ENCODE measurements around the gene SOWAHD.
"Not testable (repeated sequence)": the region's sequence is repeated elsewhere in the genome, so short reads cannot be mapped to it uniquely, and the experiment has no call there.

SOWAHD gene

DNA sequence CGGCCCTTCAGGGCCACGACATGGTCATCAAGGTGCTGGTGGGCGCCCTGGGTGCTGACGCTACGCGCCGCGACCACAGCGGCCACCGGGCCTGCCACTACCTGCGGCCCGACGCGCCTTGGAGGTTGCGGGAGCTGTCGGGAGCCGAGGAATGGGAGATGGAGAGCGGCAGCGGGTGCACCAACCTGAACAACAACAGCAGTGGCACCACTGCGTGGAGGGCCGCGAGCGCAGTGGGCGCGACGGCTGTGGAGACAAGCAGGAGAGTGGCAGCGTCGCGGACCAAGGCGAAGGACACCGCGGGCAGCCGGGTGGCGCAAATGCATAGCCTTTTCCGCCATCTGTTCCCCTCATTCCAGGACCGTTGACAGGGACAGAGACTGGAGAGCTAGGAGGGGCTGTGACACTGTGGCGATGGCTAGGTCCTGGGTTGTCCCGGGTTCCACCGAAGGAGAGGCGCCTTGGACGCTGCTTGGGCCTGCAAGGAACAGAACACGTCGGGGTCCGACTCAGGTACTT is 919 bp downstream of the SOWAHD start:
- no peak for FAIRE-seq

DNA sequence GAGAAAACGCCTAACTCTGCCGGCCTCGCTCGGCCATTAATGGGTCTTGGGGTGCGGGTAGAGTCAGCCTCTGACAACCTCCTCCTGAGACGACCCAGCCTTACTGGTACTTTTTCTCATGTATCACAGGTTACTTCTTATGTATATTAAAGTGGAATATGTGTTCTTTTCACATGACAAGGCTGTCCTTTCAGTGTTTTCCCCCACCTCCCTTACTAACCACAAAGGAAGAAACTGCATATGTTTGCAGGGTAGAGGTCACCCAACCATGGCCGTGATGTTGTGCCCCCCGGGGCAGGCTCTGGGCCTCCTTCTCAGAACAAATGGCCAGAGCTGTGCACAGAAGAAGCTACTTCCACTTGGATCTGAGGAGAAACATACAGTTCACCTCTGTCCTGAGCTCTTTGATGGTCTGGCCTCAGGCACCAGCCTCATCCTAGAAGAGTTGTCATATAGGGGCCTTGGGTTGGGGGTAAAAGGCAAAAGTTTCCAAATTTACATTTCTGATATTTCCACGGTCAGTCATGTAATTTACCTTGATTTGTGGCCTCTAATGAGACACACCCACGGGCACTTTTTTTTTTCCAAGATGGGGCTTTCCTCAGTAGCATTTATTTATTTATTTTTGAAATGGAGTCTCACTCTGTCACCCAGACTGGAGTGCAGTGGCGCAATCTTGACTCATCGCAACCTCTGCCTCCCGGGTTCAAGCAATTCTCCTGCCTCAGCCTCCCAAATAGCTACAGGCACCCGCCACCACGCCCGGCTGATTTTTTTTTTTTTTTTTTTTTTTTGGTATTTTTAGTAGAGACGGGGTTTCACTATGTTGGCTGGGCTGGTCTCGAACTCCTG is 1.9 kb downstream of the SOWAHD start:
- FAIRE-seq = no peak

- no peak for FAIRE-seq
Measured at GRCh38 chrX:119762718-119763117, 4.3 kb downstream of the SOWAHD start.

- no peak for FAIRE-seq
Measured at GRCh38 chrX:119763181-119763580, 4.8 kb downstream of the SOWAHD start.

GRCh38 chrX:119763836-119764387 is 5.5 kb downstream of the SOWAHD start:
- FAIRE-seq = no peak

GRCh38 chrX:119768436-119768835 is 10.0 kb downstream of the SOWAHD start:
- not testable (repeated sequence) for FAIRE-seq

- not testable (repeated sequence) for FAIRE-seq
Measured at GRCh38 chrX:119769388-119769787, 11.0 kb downstream of the SOWAHD start.

DNA sequence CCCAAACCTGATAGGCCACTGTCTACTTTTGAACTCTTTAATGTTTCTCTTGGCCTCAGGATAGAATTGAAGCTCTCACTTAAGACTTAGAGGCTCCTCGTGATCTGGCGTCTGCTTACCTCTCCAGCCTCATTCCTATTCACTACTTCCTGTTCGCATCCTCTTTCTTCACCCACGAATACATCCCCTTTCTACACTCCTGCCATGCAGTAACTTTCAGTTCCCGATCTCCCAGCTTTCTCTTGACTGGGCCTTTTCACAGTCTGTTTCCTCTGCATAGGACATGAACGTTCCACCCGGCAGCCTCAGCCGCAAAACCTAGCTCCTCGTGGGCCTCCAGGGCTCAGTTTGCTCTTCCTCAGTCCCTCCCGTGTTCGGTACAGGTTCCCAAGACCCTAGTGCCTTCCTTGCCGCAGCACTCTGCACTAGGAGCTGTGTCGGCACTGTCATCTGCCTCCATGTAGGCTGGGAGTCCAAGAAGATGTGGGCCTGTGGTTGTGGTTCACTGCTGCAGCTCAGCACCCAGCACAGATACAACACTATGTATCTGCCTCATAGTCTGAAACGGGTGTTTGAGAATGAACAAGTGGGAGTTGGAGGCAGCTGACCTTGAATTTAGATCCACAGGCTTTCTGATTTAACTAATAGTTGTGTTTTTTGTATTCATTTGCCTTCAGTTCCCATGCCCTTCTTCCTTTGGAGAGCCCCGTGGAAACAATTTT is 17.3 kb downstream of the SOWAHD start:
- no peak for FAIRE-seq

DNA sequence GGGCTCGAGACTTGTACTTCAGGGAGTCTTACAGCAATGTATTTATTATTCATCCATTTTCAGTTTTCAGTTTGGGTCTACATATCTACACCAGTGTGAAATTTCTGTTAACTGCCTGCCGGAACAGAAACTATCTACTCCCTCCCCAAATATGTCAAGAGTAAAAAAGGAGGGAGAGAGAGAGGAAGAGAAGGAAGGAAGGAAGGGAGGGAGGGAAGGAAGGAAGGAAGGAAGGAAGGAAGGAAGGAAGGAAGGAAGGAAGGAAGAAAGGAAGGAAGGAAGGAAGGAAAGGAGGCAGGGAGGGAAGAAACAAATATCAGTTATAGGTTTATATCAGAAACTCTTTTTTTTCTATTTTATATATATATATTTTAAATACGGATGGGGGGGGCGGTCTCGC is 20.4 kb downstream of the SOWAHD start:
- FAIRE-seq = no peak

DNA sequence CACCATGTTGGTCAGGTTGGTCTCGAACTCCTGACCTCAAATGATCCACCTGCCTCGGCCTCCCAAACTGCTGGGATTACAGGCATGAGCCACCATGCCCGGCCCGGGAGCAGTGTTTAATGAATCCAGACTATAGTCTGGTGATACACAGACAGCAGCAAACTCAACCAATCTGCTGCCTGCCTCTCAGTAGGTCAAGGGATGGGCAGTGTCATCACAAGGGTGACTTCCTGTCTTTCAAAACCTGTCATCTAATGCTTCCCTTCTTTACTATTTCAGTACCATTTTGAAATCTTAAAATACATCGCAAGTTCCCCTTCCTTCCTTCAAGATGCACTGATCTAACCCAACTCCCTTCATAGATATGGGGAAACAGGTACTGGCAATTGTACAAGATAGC is 24.6 kb downstream of the SOWAHD start:
- FAIRE-seq = no peak

DNA sequence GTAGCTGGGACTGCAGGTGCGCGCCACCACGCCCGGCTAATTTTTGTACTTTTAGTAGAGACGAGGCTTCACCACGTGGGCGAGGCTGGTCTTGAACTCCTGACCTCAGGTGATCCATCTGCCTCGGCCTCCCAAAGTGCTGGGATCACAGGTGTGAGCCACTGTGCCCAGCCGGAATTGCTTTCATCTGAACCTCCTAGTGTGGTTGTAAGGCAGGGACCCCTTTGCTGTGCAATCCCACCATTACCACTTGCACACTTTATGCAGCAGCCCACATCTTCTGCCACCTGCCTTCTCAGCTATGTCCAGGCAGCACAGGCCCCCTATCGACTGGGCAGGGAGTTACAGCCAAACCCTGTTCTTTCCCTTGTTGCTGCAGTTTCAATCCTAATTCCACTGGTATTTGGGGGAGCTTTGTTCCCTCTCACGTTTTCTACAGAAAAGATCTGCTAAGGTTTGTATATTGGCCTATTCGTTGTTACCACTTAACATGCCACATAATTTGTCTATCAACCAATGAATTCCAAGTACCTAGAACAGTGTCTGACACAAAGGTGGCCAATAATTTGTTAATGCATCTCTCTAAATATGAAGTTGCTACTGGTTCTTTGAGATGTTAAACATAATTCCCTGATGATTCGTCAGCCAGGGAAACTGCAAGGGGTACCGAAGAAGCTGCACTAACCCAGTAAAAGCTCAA is 26.5 kb downstream of the SOWAHD start:
- FAIRE-seq = no peak

DNA sequence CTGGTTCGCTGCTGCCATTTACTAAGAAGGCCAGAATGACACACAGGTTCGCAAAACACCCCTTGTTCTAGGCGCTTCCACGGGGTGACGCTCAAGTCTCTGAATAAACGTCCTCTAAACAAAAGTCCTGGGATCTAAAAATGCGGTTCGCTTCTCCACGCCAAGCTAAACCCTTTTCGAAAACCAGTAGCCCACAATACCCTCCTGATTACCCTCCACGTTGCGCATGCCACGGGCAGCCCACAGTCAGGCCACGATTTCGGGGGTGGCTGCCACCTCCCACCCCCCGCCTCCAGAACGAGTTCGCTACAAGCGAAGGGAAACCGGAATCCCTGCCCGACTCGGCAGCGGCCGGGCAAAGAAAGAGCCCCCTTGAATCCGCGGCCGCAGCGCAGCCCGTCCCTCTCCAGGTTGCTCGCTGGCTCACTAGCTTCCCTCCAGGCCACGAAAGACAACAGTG is 32.6 kb downstream of the SOWAHD start:
- FAIRE-seq = no peak

DNA sequence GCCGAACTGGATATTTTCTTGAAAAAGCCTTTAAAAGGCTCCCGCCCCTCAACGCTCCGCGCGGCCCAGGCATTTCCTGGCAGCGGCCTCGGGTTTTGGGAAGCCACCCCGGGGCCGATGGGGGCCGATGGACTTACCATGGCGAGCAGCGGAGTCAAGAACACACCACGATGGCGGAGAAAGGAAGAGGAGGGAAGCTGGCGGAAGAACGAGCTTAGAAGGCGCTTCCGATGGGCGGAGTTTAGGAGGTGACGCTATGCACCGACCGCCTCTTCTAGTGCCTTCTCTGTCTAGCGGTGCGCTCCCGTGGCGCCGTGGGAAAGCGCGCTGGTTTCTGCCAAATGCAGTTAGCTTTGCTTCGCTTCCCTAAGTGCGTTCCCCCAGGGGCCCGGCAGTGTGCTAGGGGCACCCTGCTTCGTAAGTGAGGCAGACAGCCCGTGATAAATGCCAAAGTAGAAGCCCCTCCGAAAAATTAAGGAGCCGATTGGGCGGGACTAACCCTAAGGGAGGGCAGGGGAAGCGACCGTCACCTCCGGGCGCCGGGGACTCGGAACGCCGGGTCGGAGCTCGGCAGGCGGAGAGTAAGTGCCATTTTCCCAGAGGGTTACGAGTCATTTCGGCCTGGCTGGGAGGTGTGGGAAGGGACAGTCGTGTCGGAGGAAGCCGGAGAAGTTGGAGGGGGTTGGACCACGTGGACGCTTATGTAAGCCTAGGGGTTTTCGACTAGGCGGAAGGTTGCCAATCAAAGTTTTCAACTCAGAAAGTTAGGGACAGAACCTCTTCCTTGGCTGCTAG is 33.2 kb downstream of the SOWAHD start, which contains the start of gene RPL39:
TSS of gene RPL39 (minus strand) at position 194 of the 795 bp plus-strand sequence. CDS start at position 140, 54 bp downstream.
- no peak for FAIRE-seq

- FAIRE-seq = no peak
Measured at GRCh38 chrX:119801253-119802221, 43.1 kb downstream of the SOWAHD start.

DNA sequence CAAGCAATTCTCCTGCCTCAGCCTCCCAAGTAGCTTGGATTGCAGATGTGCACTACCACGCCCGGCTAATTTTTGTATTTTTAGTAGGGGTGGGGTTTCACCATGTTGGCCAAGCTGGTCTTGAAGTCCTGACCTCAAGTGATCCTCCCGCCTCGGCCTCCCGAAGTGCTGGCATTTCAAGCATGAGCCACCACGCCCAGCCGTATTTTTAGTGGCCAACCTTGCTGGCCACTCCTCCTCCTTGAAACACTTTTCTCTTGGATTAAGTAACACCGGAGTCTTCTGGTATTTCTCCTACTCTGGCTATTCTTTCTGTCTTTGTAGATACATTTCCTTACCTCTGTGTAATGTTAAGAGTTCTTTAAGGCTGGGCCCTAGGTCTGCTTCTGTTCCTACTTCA is 44.2 kb downstream of the SOWAHD start:
- no peak for FAIRE-seq

GRCh38 chrX:119808461-119808860 is 50.1 kb downstream of the SOWAHD start:
- not testable (repeated sequence) for FAIRE-seq

- FAIRE-seq = no peak
Measured at GRCh38 chrX:119809185-119809666, 50.8 kb downstream of the SOWAHD start.
